Activated CD4-positive, alpha-beta memory T cell treated with anti-CD3 and anti-CD28 coated beads, Interleukin-2, amount 10 ng/mL, durations not matched to agents 7 days and 5 days (primary cell): ENCODE results near the gene GPR151. TPM values are rescaled to one million over a fixed set of nuclear protein-coding genes. Genes with fewer than 3 reads are reported as not detected.
A peak's percentile ranks its signal among the peaks of the same experiment; 100 is the strongest.
"Not testable (repeated sequence)": the region's sequence is repeated elsewhere in the genome, so short reads cannot be mapped to it uniquely, and the experiment has no call there.

Experiments
- CTCF ChIA-PET: fragments of 350-600 bp; sonication (Branson Sonifier 250); formaldehyde crosslinking; loops from one replicate; lab custom pipeline; 2021; ENCODE audit warnings: antibody characterized with exemption, inconsistent platforms; lab: Charles Lee
- POLR2A ChIA-PET: fragments of 350-600 bp; sonication (Branson Sonifier 250); formaldehyde crosslinking; loops from one replicate; lab custom pipeline; 2021; ENCODE audit warnings: antibody characterized with exemption; lab: Charles Lee
- DNase-seq: peaks from one replicate; pipeline ENCODE4 v3.0.0-alpha.2; 2020
- H3K27ac Mint-ChIP-seq: one replicate; pipeline ENCODE4 v1.8.0; 2021; ENCODE audit warnings: mild to moderate bottlenecking, mixed read lengths
- H3K27me3 Mint-ChIP-seq: one replicate; pipeline ENCODE4 v1.8.0; 2021; ENCODE audit warnings: mixed read lengths
- H3K36me3 Mint-ChIP-seq: one replicate; pipeline ENCODE4 v1.8.0; 2021; ENCODE audit warnings: low read depth, mixed read lengths
- H3K4me1 Mint-ChIP-seq: one replicate; pipeline ENCODE4 v1.8.0; 2021; ENCODE audit warnings: mixed read lengths
- H3K4me3 Mint-ChIP-seq: one replicate; pipeline ENCODE4 v1.8.0; 2021; ENCODE audit warnings: mild to moderate bottlenecking, mixed read lengths
- H3K9me3 Mint-ChIP-seq: one replicate; pipeline ENCODE4 v1.8.0; 2021; ENCODE audit warnings: mixed read lengths
- total RNA-seq, 2 experiments: library from RNA; stranded (reverse); gene quantifications; one replicate each; pipeline ENCODE4 v1.2.3, GENCODE V29; 2021

Gene GPR151
- not detected for total RNA-seq

DNA sequence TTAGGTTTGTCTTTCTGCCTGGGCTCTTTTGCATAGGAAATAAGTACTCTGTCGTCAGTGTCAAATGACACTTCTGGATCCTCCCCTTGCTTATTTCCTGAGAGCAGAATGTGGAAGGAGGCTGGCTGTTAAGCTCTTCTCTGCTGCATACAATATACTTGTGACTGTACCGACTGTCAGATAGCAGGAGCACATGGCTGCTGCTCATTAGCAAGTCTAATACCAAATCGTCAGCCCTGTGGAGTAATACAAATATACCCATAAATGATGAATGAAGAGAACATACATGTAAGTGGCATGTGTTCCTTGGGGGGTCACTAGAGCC lies at the start of gene GPR151:
TSS of gene GPR151 (minus strand) at position 40 of the 325 bp plus-strand sequence. CDS start 77 bp downstream, outside the sequence.
- DNase-seq = no peak
- H3K27ac Mint-ChIP-seq = no peak within 1 kb of the TSS
- POLR2A ChIA-PET = interaction anchor here (1.0 kb wide), 1 partner anchor 19 kb away, joined by 3 read pairs; no protein-coding TSS in a partner anchor

DNA sequence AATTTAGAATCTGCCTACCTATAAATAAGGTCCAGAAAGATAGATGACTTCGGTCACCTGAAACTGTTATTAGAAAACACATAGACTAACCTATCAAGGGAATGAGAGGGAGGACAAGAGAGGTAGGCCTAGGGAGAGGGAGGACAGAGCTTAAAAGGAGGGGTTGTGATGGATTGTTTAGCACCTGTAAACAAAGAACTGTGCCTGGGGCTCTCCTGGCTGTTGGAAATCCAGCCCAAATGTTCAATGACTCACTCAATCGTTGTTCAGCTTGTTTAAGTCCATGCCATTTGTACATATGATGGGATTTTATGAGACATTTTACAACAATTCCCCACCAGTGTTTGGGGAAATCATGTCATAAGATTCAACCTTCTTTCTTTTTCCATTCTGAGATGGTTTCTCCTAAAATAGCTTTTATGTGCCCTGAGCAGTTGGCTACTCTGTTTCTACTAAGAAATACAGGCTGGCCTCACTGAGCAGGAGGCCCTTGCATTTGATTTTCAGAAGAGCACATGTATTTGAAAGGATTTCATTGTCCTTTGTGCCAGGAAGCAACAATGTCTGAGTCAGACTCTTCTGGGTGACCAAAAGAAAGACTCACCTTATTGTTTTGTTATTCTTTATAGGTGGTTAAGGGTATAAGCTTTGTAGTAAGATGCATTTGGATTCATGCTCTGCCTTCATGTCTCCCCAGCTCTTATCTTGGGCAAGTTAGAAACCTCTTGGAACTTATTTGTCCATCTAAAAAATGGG lies 48.2 kb upstream of the GPR151 start:
- Mint-ChIP-seq H3K27ac (no peak overlapping the region), H3K36me3 (no peaks in the 10 kb centered on the region), H3K27me3 (no peaks in the 10 kb centered on the region), H3K9me3 (no peaks in the 10 kb centered on the region), H3K4me3 (no peak overlapping the region), H3K4me1 (peaks cover 3% of the 10 kb centered on the region)
- ChIA-PET CTCF (interaction anchor here (0.7 to 1.0 kb wide), 2 partner anchors 31 to 402 kb away, joined by 3 to 4 read pairs; no protein-coding TSS in a partner anchor), POLR2A (no interaction called here)
- DNase-seq = no peak

More for the DNA sequence above, at the start of gene GPR151:
- no peaks in the 10 kb centered on the region for H3K9me3 Mint-ChIP-seq
- H3K4me3 Mint-ChIP-seq = no peak within 1 kb of the TSS
- peaks cover 6% of the 10 kb centered on the region for H3K4me1 Mint-ChIP-seq
- H3K36me3 Mint-ChIP-seq = peaks cover 16% of the 10 kb centered on the region
- no peaks in the 10 kb centered on the region for H3K27me3 Mint-ChIP-seq
- CTCF ChIA-PET = no interaction called here

DNA sequence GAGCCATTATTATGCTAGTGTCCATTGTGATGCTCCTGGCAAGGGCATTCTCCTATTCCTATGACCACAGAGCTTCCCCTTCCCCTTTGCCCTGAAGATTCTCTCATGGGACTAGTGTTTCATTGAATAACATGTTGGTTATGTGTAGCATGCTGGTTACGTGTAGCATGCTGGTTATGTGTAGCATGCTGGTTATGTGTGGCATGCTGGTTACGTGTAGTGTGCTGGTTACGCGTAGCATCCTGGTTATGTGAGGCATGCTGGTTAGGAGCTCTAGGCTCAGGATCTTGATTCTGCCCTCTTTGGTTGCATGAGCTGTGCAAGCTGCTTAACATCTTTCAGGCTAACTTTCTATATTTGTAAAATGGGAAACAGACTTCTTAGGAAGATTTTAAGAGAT lies 46.5 kb upstream of the GPR151 start:
- no peaks in the 10 kb centered on the region for H3K9me3 Mint-ChIP-seq
- no peak for DNase-seq

DNA sequence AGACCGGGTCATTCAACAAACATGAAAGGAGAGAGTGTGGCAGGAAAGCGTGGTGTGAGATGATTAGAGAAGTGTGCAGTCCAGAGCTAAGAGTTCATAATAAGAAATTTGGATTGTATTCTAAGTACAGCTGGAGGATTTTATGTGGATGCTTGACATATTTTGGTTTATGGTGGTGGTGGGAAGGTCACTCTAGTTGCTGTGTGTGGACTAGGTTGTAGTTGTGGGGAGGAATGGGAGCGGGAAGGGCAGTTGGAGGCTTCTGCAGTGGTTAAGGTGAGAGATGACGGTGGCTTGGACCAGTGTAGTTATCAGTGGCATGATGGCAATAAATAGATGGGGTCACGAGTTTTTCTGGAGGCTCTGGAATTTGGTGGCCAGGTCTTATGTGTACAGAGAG lies 45.7 kb upstream of the GPR151 start:
- POLR2A ChIA-PET = no interaction called here
- peaks cover 2% of the 10 kb centered on the region for H3K27me3 Mint-ChIP-seq

More for the DNA sequence above, 46.5 kb upstream of the GPR151 start:
- Mint-ChIP-seq H3K27me3 (peaks cover 2% of the 10 kb centered on the region), H3K4me1 (peaks cover 3% of the 10 kb centered on the region), H3K4me3 (no peak overlapping the region), H3K27ac (no peak overlapping the region), H3K36me3 (no peaks in the 10 kb centered on the region)
- CTCF ChIA-PET = interaction anchor here (1.0 to 1.9 kb wide), 3 partner anchors 20 to 626 kb away, joined by 3 to 10 read pairs (median 3); no protein-coding TSS in a partner anchor
- POLR2A ChIA-PET = no interaction called here

DNA sequence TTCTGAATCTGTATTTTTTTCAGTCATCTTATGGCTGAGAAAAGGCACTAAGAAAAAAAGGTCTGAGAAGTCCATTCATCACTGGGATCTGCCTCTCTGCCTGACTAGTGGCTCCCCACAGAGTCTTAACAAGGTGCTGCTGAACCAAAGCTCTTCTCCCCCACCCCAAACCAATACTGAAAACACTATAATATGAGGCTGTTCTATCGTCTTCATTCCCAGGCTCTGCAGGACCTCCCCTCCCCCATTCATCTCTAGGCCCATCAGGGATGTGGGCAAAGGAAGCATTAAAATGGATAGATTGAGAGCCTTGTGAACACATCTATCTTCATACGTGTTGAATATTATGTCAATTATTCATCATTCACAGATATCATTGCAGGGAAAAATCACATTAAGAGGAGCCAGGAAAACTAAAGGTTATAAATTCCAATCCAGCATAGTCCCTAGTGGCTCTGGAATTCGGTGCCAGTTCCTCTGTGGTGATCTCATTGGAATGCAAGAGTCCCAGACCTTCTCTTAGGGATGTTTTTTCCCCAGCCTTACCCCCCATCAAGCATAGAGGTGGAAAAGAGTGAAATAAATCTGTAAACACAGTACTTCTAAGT lies 44.3 kb upstream of the GPR151 start:
- H3K4me1 Mint-ChIP-seq = no peaks in the 10 kb centered on the region

More for the DNA sequence above, 45.7 kb upstream of the GPR151 start:
- CTCF ChIA-PET = interaction anchor here (1.4 to 1.9 kb wide), 2 partner anchors 404 to 627 kb away, joined by 3 to 10 read pairs; no protein-coding TSS in a partner anchor
- H3K9me3 Mint-ChIP-seq = no peaks in the 10 kb centered on the region
- H3K4me1 Mint-ChIP-seq = peaks cover 3% of the 10 kb centered on the region
- H3K27ac Mint-ChIP-seq = no peak overlapping the region
- no peak overlapping the region for H3K4me3 Mint-ChIP-seq
- DNase-seq = no peak
- H3K36me3 Mint-ChIP-seq = no peaks in the 10 kb centered on the region

DNA sequence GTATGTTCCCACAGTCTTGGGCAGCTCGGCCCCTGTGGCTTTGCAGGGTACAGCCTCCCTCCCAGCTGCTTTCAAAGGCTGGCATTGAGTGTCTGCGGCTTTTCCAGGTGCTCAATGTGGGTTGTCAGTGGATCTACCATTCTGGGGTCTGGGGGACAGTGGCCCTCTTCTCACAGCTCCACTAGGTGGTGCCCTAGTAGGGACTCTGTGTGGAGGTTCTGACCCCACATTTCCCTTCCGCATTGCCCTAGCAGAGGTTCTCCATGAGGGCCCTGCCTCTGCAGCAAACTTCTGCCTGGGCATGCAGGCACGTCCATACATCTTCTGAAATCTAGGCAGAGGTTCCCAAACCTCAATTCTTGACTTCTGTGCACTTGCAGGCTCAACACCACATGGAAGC lies 40.9 kb upstream of the GPR151 start:
- H3K27ac Mint-ChIP-seq, H3K27me3 Mint-ChIP-seq, DNase-seq, H3K9me3 Mint-ChIP-seq, H3K4me3 Mint-ChIP-seq, POLR2A ChIA-PET, H3K4me1 Mint-ChIP-seq, H3K36me3 Mint-ChIP-seq: not testable (repeated sequence)
- CTCF ChIA-PET = interaction anchor here (1.4 kb wide), 1 partner anchor 16 kb away, joined by 3 read pairs; no protein-coding TSS in a partner anchor

More for the DNA sequence above, 44.3 kb upstream of the GPR151 start:
- POLR2A ChIA-PET = interaction anchor here (0.7 kb wide), 1 partner anchor 21 kb away, joined by 3 read pairs; no protein-coding TSS in a partner anchor
- H3K36me3 Mint-ChIP-seq = no peaks in the 10 kb centered on the region
- H3K4me3 Mint-ChIP-seq = no peak overlapping the region
- H3K9me3 Mint-ChIP-seq = no peaks in the 10 kb centered on the region
- no peak for DNase-seq
- no peak overlapping the region for H3K27ac Mint-ChIP-seq
- CTCF ChIA-PET = no interaction called here
- H3K27me3 Mint-ChIP-seq = peaks cover 2% of the 10 kb centered on the region

DNA sequence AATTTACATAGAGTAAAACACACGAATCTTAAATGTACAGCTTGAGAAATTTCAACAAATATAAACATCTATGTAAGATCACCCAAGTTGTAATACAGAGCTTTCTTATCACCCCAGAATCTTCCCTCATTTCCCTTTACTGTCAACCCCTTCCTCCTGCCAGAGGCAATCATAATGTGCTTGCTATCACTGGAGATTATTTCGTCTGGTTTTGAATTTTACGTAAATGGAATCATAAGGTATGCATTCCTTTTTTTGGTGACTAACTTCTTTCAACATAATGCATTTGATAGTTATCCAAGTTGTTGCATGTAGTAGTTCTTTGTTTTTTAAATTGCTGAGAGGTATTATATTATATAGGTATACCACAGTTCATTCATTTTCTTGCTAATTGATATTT lies 37.5 kb upstream of the GPR151 start:
- H3K27me3 Mint-ChIP-seq = peaks cover 6% of the 10 kb centered on the region
- H3K4me1 Mint-ChIP-seq = no peaks in the 10 kb centered on the region
- H3K27ac Mint-ChIP-seq = no peak overlapping the region
- no peak overlapping the region for H3K4me3 Mint-ChIP-seq
- DNase-seq = no peak
- ChIA-PET CTCF (interaction anchor here (1.2 to 2.1 kb wide), 4 partner anchors 11 to 412 kb away, joined by 3 to 7 read pairs (median 5); no protein-coding TSS in a partner anchor), POLR2A (no interaction called here)
- H3K9me3 Mint-ChIP-seq = no peaks in the 10 kb centered on the region
- H3K36me3 Mint-ChIP-seq = no peaks in the 10 kb centered on the region

DNA sequence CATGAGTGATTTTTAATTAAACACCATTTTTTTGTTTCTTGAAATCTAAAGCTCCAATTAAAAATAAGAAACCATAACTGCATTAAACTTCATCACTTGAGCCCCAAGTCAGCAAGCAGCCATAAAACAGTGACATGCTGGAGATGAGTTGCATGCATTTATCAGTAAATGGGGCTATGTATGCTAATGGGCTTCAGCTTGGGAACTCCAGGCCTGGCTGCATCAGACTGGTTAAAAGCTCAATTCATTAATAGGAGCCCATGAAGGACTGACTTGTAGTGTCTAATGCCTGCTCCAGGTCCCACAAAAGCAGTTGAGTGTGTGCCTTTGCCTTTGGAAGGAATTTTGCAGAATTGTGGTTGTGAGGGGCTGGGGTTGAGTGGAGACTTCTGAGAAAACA lies 33.6 kb upstream of the GPR151 start:
- Mint-ChIP-seq H3K27me3 (peaks cover 4% of the 10 kb centered on the region), H3K4me1 (no peaks in the 10 kb centered on the region), H3K4me3 (no peak overlapping the region), H3K9me3 (no peaks in the 10 kb centered on the region), H3K36me3 (no peaks in the 10 kb centered on the region), H3K27ac (no peak overlapping the region)
- POLR2A ChIA-PET = no interaction called here
- DNase-seq = no peak
- CTCF ChIA-PET = interaction anchor here (1.5 to 2.2 kb wide), 2 partner anchors 16 to 416 kb away, joined by 3 to 10 read pairs; no protein-coding TSS in a partner anchor

DNA sequence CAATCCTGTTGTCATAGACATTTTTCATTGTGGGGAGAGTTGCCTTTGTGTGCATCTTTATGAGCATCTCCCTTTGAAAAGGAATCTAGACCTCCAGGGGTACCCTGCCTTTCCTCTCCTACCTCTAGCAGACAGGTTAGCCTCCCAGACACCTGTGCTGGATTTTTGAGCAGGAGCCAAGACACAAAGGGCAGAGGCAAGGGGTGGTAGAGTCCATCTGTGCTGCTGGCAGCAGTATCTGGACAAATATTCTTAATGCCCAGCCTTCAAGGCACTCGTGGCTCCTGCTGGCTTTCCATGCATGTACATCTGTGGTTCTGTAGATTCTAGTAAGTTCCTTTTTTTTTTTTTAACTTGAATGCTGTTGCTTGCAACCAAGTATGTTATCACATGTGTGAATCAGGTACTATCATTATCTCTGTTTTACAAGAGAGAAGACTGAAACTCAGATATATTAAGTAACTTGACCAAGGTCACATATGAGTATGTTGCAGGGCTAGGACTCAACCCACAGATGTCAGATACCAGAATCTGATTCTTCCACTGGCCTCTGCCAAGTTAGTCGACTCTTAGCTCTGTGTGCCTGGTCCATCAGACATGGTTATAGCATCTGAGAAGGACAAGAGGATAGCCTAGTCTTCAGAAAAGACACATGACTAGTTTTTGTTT lies 32.9 kb upstream of the GPR151 start:
- peaks cover 4% of the 10 kb centered on the region for H3K27me3 Mint-ChIP-seq
- no peaks in the 10 kb centered on the region for H3K9me3 Mint-ChIP-seq
- no peaks in the 10 kb centered on the region for H3K36me3 Mint-ChIP-seq
- no peak overlapping the region for H3K27ac Mint-ChIP-seq
- no peak overlapping the region for H3K4me3 Mint-ChIP-seq
- ChIA-PET POLR2A (no interaction called here), CTCF (interaction anchor here (1.5 to 2.2 kb wide), 2 partner anchors 17 to 417 kb away, joined by 3 to 10 read pairs; no protein-coding TSS in a partner anchor)
- H3K4me1 Mint-ChIP-seq = no peaks in the 10 kb centered on the region
- no peak for DNase-seq

DNA sequence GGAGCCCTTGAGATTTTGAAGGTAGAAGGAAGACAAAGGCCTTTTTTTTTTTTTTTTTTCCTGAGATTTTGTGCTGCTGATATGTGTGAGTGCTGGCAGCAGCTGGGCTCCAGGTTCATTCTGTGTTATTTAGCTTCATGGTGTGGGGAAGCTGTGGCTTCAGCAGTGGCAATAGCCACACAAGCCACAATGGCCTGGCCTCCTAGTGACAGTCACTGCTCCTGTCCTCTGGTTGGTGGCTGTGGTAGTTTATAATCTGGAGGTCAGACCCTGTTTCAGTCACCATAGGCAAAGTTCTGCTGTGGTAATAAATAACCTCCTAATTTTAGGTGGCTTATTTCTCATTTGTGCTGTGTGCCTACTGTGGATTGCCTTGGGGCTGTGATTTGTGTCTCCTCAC lies 28.2 kb upstream of the GPR151 start:
- H3K4me1 Mint-ChIP-seq = no peaks in the 10 kb centered on the region
- CTCF ChIA-PET = interaction anchor here (1.9 kb wide), 1 partner anchor 421 kb away, joined by 5 read pairs; no protein-coding TSS in a partner anchor
- POLR2A ChIA-PET = no interaction called here
- DNase-seq = no peak
- H3K36me3 Mint-ChIP-seq = no peaks in the 10 kb centered on the region
- peaks cover 5% of the 10 kb centered on the region for H3K27me3 Mint-ChIP-seq
- no peaks in the 10 kb centered on the region for H3K9me3 Mint-ChIP-seq
- H3K4me3 Mint-ChIP-seq = no peak overlapping the region
- H3K27ac Mint-ChIP-seq = no peak overlapping the region

DNA sequence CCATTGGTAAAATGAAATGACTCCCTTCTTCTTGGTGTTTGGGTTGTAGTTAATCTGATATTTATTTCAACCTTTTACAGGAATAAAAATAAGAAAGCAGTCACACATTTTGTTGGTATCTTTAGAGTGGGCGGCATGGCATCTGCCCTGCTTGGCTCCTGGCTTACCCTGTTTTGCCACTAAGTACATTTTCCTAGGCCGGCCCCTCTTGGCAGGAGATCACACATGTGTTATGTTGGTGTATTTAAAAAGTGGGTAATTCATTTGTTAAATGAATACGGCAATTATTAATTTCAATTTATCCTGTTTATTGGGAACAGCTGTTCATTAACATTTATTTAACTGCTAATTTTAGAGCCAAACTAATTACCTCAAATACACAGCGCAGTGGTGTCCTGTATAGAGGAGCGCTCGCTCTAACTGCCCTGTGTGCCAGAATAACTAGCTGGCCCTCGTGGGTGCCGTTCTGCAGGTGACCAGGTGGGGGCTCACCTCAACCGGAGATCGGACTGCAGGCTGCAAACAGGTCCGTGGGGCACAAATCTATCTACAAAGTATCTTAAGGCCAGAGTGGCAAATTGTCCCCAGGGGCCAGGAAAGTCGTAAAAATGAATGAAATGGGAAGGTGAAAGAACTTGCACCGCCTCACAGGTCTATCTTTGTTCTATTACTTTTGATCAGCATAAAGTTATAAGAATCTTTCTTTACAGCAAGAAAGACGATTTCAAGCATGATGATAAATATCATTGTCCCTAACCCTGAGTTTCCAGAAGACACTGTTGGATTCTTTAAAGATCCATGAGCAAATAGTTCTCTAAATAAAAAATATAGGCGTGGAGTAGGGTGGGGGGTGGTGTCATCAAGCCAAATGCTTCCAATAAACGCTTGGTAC lies 26.2 kb upstream of the GPR151 start:
- Mint-ChIP-seq H3K36me3 (no peaks in the 10 kb centered on the region), H3K27ac (no peak overlapping the region), H3K9me3 (no peaks in the 10 kb centered on the region), H3K4me3 (no peak overlapping the region), H3K4me1 (no peaks in the 10 kb centered on the region), H3K27me3 (peaks cover 2% of the 10 kb centered on the region)
- CTCF ChIA-PET = interaction anchor here (0.6 to 6.1 kb wide), 16 partner anchors 9 to 654 kb away, joined by 3 to 63 read pairs (median 4); no protein-coding TSS in a partner anchor
- POLR2A ChIA-PET = no interaction called here
- peak; percentile 71 for DNase-seq

DNA sequence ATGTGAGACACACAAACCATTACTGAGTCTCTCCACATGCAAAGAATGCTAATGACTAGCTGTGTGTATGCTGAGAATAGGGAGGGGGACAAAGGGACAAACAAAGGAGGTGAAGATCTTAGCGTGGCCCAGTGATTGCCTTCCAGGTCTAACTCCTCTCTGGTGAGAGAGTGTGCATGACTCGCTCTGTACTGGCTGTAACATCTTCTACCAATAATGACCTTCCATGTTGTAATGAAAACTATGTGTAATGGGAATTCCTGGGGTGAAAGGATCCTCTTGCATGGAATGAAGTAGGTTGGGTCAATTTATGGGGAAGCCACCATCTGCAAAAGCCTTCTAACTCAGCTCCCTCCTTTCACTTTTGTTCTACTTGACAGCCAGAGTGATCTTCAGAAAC lies 24.4 kb upstream of the GPR151 start:
- POLR2A ChIA-PET = no interaction called here
- Mint-ChIP-seq H3K27me3 (peaks cover 2% of the 10 kb centered on the region), H3K4me3 (no peak overlapping the region), H3K4me1 (no peaks in the 10 kb centered on the region), H3K9me3 (no peaks in the 10 kb centered on the region), H3K36me3 (no peaks in the 10 kb centered on the region), H3K27ac (no peak overlapping the region)
- DNase-seq = no peak
- CTCF ChIA-PET = interaction anchor here (0.7 to 6.1 kb wide), 3 partner anchors 128 to 648 kb away, joined by 3 to 63 read pairs (median 49); no protein-coding TSS in a partner anchor
